ENCODE measurements around the gene HSF2BP.
"Not testable (repeated sequence)": the region's sequence is repeated elsewhere in the genome, so short reads cannot be mapped to it uniquely, and the experiment has no call there.

HSF2BP gene

DNA sequence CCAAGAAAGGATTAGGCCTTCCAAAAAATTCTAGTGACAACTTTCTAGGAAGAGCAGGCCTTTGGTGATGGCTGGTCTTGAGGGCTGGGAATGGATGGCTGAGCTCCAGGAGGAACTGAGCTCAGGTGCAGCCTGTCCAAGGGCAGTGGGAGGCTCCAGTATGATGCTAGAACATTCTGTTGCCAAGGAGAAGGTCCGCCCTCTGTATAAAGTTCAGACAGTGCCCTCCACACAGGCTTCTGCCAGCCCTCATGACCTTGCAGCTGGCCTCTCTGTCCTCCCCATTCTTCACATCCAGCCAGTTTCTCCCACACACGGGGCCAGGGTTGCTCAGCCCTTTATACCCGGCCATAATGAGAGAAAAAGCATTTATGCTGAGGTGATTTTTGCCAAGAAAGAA lies 146.3 kb downstream of the HSF2BP start:
- not testable (repeated sequence) for DNase-seq

DNA sequence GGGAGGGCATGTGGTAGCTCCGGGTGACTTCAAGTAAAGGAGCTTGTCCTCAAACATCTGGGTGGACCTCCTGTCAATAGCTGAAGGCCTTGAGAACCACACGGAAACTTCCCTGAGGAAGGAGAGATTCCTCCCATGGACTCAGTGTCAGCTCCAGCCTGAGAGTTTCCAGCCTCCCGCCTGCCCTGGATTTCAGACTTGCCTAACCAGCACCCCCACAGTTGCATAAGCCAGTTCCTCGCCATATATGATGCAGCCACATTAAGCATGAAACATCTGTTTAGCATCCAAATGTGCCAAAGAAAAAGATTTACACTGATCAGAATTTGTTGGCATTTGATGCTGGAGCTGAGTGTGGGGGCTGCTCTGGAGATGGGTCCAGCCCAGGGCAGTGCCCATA lies 148.1 kb downstream of the HSF2BP start:
- DNase-seq, result not testable (repeated sequence)

DNA sequence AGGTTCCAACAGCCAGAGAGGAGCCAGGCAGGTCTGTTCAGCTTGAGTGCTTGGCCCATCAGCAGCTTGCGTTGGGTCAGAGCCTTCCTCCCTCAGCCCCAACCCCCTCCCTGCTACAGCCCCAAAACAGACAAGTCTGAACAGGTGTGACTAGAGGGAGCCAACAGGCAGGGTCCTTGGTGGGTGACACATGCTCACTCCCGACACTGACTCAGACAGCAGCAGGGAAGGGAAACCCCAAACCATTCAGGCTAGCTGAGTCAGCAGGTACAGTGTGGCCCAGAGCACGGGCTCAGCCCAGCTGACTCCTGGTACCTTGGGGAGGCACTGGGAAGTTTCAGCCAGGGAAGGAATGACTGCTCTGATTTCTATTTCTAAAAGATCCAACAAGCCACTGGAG lies 148.6 kb downstream of the HSF2BP start:
- DNase-seq, result not testable (repeated sequence)

DNA sequence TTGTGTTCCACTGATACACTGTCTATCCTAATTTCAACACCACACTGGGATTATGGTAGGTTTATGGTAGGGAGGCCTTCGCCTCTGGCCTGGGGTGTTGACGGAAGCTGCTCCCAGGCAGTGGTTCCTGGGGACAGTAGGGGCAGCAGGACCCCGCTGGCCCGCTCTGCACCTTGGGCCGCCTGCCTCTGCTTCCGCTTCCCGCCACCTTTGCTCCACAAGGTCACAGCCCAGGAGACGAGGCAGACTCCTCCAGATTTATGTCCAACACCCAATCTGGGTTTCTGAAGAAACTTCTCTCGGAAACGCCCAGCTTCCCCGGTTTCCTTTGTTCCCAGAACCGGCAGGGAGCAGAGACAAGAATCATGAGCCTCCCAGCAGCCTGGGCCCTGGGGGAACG lies 155.4 kb downstream of the HSF2BP start:
- not testable (repeated sequence) for DNase-seq

DNA sequence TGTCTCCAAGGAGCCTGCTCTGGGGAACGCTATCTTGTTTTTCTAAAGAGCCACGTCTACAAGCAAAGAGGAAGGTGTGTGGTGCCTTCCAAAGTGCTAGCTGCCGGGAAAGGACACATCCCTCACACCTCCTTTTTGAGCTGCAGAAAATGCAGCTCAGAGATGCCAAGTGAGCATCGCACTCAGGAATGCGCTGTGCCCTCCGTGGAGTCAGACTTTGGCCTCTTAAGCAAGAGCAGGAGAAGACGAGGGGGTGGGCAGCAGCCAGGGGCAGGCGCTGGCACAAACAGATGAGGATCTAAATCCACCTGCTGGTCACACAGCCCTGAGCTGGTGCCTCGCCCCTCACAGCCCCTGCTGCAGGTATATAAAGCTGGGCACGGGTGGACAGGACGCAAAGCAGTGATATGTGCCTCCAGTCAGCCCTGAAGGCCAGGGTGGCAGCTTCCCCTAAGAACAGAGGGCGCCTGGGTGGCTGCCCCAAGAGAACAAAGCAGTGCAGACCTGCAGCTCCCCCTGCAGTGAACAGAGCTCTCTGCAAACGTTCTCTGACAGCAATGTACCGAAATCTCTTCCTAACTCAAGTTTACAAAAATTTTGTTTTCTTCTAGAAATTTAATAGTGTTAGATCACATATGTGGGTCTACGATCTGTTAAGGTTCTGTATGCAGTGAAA lies 156.1 kb downstream of the HSF2BP start:
- DNase-seq, result not testable (repeated sequence)

DNA sequence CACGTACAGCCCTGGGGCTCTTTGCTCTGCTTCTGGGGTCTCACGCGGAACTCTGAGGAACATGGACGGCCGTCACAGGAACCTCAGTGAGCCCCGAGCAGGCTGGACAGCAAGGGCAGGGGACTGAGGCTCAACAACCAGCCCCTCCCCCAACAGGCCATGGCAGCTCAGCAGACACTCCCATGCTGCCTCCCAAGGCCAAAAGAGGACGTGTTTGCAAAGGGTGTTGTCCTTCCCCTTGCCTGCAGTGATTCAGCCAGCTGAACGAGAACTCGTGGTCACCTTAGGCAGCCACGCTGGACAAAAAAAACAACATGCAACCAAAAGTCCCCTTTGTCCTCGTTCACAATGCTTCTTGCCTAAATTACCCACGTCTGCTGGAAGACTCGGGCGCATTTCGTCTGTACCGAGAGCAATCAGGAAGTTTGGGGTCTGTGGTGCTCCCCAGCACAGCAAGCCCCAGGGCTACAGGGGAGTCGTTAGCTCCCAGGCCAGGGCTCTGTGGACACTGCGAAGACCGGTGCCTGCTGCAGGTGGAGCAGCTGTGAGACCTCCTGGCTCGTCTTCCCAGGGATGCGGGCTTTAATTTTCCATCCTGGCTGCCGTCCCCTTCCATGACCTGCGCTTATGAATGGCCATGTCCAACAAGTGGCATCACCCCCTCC lies 156.7 kb downstream of the HSF2BP start:
- not testable (repeated sequence) for DNase-seq

DNA sequence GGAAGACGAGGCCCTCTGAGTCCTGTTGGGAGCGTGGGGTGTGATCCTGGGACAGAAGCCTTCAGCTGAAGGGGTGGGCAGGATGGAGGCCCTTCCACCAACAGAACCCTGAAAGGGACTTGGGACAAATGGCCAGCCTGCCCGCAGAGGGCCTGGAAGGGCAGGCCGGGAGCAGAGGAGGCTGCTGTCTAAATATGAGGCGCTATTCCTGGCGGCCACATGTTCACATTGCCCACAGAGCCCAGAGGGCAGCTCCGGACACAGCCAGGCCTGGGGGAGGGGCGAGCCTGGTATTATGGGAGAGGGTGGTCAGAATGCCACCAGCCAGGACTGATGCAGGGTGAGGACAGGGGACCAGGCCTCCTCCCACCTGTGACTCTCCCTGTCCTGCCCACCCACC lies 160.4 kb downstream of the HSF2BP start:
- not testable (repeated sequence) for DNase-seq

DNA sequence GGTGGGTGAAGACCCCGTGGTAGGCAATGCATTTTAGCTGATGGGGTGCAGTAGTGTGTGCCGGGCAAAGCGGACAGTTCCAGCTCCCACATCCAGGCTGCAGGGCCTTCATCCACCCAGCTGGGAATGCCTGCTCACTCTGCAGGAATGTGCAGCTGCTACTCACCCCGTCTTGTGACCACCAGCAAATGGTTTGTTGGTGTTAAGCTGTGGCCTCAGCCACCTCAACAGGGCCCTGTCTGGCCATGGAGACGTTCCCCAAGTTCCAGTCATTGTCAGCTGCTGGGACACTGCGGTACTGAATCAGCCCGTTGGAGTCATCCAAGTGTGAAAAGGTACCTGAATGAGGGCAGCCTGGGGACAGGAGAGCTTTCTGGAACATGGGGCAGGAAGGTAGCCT lies 161.2 kb downstream of the HSF2BP start:
- DNase-seq, result not testable (repeated sequence)

DNA sequence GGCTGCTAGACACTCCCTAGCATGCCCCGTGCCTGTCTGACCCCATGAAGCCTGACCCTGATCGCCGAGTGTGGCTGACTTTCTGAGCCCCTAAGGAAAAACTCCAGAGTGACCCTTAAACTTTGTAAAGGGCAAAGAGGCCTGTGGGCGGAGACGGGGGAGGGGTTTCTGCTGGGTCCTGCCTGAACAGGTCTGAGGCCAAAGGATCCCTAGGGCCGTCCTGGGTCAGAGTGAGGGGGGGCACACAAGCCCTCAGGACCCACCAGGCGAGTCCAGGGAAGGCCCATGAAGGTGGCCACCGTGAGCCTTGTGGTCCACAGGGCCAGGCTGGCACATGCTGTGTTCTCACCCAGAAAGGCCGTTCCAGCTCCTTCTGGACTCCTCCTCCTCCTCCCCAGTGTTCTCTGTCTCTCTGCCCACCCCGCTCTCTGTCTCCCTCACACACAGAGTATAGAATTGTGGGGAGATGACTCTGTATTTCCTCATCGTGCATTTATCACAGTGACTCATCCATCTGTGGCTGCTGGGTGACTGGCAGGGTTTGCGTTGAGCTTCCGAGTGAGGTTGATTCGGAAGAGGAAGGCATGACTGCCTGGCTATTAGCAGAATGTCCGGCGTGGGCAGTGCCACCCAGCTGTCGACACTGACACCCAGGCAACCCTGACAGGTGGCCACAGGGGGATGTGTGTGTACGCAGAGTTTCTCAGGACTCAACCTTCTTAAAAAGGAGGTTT lies 164.8 kb downstream of the HSF2BP start:
- not testable (repeated sequence) for DNase-seq

DNA sequence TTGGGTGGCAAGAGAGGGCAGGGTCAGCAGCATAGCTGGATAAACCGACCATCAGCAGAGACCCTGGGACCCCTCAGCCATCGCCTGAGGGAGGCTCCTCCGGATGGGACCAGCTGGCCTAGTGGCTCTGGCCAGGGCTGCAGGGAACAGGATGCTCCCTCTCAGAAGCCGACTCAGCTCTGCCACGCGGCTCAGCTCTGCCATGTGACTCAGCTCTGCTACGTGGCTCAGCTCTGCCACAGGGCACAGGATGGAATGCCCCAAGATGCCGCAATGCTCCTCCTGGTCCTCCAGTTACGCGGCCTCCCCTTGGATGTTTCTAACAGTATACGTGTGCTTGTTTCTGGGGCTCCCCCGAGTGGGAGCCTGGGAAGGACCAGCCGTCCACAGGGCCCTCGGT lies 165.8 kb downstream of the HSF2BP start:
- not testable (repeated sequence) for DNase-seq

DNA sequence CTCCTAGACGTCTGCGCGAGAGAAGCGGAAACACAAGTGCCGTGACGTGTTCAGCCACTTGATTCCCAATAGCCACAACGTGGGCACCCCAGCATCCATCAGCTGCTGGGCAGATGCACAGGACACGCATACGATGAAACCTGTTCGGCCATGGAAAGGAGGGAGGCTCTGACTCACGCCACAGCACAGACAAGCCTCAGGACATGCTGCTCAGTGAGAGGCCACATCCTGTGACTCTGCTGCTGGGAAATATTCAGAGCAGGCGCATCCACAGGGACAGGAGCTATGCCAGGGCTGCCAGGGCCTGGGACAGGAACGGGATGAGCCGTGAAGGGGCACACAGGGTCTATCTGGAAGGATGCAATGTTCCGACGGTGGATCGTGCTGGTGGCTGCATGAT lies 171.1 kb downstream of the HSF2BP start:
- not testable (repeated sequence) for DNase-seq

DNA sequence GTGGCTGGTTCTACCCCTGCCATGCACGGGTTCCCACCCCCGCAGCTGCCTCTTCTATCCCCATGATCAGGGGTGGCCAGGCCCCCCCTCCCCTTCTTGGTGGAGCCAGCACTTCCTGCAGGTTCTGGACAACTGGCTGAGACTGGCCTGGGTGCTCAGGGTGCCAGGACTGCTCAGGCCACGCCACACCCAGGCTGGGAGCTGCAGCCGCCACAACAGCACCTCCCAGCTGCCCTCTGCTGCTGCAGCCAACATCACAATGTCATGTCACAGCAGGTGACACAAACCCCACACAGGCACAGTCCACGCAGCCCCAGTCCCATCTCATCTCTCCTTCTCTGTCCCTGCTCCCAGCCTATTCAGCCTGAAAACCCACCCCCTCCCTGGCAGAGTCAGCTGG lies 173.2 kb downstream of the HSF2BP start:
- not testable (repeated sequence) for DNase-seq

DNA sequence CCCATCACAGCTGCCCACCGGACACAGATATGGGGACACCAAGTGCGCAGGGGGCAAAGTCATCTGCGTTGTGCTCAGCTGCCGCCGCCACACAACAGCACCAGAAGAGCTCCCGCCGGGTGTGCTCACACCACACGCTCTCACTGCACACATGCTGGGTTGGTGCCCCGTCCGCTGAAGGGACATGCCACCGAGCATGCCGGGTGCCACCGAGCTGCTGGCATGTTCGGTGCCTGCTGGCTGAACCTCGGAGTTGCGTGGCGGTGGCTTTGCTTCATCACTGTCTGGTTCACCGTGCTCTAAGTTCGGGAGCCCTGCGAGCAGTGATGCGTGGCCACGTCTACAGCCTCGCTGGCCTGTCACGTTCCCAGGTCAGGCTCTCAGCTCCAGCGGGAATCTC lies 174.3 kb downstream of the HSF2BP start:
- DNase-seq, result not testable (repeated sequence)

DNA sequence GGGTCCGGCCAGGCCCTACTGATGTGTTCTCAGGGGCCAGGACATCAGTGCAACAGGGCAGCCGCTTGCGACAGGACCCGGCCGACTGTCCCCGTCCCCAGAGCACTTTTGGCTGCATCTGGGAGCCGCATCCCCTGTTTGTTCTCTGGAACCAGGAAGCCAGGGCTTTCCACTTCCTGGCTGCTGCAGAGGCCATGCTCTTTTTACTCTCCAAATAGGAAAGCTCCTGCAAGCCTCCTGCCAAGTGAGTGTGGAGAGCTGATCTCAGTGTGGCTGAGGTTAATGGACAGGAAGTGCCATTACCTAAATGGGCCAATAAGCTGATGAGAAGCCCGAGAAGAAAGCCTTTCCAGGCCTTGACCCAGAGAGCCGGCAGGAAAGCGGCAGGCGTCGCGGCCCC lies 180.1 kb downstream of the HSF2BP start:
- DNase-seq, result not testable (repeated sequence)
